GM12878 (cell line): Measurements from ENCODE around the gene RABEP2. TPM values are rescaled to one million over a fixed set of nuclear protein-coding genes. Genes with fewer than 3 reads are reported as not detected.

ENCODE experiments used
- ASH2L ChIP-seq: fragments of 300-600, 200-600 bp; sonication (generic); IDR thresholded peaks from 2 replicates; pipeline ENCODE4 v1.6.1; 2017; ENCODE audit warnings: low read depth, mild to moderate bottlenecking, borderline replicate concordance
- CHD4 ChIP-seq: fragments of 200-600 bp; sonication (generic); IDR thresholded peaks from 2 replicates; pipeline ENCODE4 v1.6.1; 2016; ENCODE audit warnings: mild to moderate bottlenecking
- FOS ChIP-seq: IDR thresholded peaks from 3 replicates; pipeline ENCODE4 v1.6.1; 2011; ENCODE audit warnings: borderline replicate concordance; ENCODE audit not compliant: insufficient read length; ENCODE audit errors: extremely low read depth
- HDAC2 ChIP-seq: fragments of 200-600 bp; sonication (generic); IDR thresholded peaks from 2 replicates; pipeline ENCODE4 v1.6.1; 2017
- KDM1A ChIP-seq: fragments of 200-600 bp; sonication (generic); IDR thresholded peaks from 2 replicates; pipeline ENCODE4 v1.6.1; 2016; ENCODE audit warnings: borderline replicate concordance
- PML ChIP-seq: IDR thresholded peaks from 2 replicates; pipeline ENCODE4 v1.6.1; 2012; ENCODE audit warnings: low read length, inconsistent platforms
- RAD21 ChIP-seq: IDR thresholded peaks from 2 replicates; pipeline ENCODE4 v1.6.1; 2011; ENCODE audit warnings: mild to moderate bottlenecking, low read depth, low read length, moderate library complexity; ENCODE audit not compliant: insufficient read depth
- ZZZ3 ChIP-seq: IDR thresholded peaks from 2 replicates; pipeline ENCODE4 v1.6.1; 2011; ENCODE audit warnings: low read depth; ENCODE audit not compliant: control insufficient read depth, insufficient read length
- polyA plus RNA-seq, 11 experiments: library from polyadenylated mRNA; depleted of rRNA in 4 of 11; unstranded in 6 of 11; stranded (reverse) in 5 of 11; fragments of >200 nt; fragmentation: Nextera tagmentation in 4 of 11; fragmentation: Illumina TruSeq in 1 of 11; extraction: Ambion mirVana in 4 of 11; extraction: Trizol in 1 of 11; gene quantifications; 1 replicate in 1 of 11; 2 replicates in 10 of 11; pipeline versions ENCODE4 v1.2.1 to v1.2.3, GENCODE V29; 2011 to 2016; ENCODE audit warnings: inconsistent platforms in 2 of 11, missing spikeins in 2 of 11, low read depth in 1 of 11
- total RNA-seq, 4 experiments: library from RNA; depleted of rRNA in 3 of 4; stranded (reverse); fragments of >200 nt in 3 of 4; fragmentation: Illumina TruSeq in 1 of 4; extraction: Trizol in 1 of 4; gene quantifications; 2 replicates each; pipeline versions ENCODE4 v1.2.1 to v1.2.3, GENCODE V29; 2013 to 2021
- TF ChIP-seq, protein P1 (sequence below): fragments of 450-650 bp; IDR thresholded peaks from 2 replicates; pipeline ENCODE4 v1.6.1; 2017; ENCODE audit warnings: antibody characterized with exemption, mild to moderate bottlenecking, moderate library complexity
- TF ChIP-seq, protein P2 (sequence below): fragments of 450-650 bp; conservative IDR thresholded peaks from 2 replicates; pipeline ENCODE4 v1.6.1; 2017; ENCODE audit warnings: mild to moderate bottlenecking, moderate library complexity
- TF ChIP-seq, protein P3 (sequence below): IDR thresholded peaks from 2 replicates; pipeline ENCODE4 v1.6.1; 2011; ENCODE audit warnings: borderline replicate concordance, low read depth, mild to moderate bottlenecking, moderate library complexity, mixed read lengths, low read length; ENCODE audit not compliant: insufficient read depth; ENCODE audit errors: extremely low read length
- TF ChIP-seq, protein P4 (sequence below): IDR thresholded peaks from 2 replicates; pipeline ENCODE4 v1.6.1; 2012; ENCODE audit warnings: low read depth, low read length, improper control_type of control experiment
- TF ChIP-seq, protein P5 (sequence below): fragments of 450-650 bp; IDR thresholded peaks from 2 replicates; pipeline ENCODE4 v1.6.1; 2017; ENCODE audit warnings: mild to moderate bottlenecking, moderate library complexity

The RABEP2 gene
- total and polyA plus RNA-seq, 10 of the 15 experiments (the other 5 are each of a cell fraction or from before 2014, with no cell fraction given) = 0.47 to 33.2 (median 18.6) TPM

DNA sequence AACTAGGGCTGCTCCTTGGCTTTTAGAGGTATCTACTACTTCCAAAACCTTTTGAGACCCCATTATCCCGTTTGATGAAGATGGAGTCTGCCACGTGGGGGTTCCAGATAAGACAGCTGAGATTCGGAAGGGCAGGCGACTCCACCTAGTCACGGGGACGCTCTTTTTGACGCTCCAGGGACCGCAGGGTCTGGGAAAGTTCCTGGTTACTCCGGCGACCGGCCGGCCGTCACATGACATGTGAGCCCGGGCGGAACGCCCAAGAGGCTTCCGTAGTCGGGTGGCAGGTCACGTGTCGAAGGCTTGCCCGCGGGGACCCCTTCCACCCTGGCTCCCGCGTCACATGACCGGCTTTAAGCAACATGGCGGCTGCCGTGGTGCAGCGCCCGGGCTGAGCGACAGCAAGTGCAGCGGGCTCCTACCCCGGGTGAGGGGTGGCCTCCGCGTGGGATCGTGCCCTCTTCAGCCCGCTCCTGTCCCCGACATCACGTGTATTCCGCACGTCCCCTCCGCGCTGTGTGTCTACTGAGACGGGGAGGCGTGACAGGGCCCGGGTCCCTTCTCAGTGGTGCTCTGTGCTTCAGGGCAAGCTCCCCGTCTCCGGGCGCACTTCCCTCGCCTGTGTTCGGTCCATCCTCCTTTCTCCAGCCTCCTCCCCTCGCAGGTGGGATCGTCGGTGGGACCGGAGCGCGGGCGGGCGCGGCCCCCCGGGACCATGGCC is 49.6 kb upstream of the RABEP2 start, which contains the start of gene SPNS1 (continued):
- TF ChIP-seq ZZZ3 (no peak), ASH2L (no peak), RAD21 (no peak), FOS (peak; percentile 51), KDM1A (no peak), HDAC2 (peak; percentile 84; the same call in 1 of the 2 replicates), CHD4 (no peak), PML (peak; percentile 60; the same call in 1 of the 2 replicates)
- TF ChIP-seq, protein P1, sequence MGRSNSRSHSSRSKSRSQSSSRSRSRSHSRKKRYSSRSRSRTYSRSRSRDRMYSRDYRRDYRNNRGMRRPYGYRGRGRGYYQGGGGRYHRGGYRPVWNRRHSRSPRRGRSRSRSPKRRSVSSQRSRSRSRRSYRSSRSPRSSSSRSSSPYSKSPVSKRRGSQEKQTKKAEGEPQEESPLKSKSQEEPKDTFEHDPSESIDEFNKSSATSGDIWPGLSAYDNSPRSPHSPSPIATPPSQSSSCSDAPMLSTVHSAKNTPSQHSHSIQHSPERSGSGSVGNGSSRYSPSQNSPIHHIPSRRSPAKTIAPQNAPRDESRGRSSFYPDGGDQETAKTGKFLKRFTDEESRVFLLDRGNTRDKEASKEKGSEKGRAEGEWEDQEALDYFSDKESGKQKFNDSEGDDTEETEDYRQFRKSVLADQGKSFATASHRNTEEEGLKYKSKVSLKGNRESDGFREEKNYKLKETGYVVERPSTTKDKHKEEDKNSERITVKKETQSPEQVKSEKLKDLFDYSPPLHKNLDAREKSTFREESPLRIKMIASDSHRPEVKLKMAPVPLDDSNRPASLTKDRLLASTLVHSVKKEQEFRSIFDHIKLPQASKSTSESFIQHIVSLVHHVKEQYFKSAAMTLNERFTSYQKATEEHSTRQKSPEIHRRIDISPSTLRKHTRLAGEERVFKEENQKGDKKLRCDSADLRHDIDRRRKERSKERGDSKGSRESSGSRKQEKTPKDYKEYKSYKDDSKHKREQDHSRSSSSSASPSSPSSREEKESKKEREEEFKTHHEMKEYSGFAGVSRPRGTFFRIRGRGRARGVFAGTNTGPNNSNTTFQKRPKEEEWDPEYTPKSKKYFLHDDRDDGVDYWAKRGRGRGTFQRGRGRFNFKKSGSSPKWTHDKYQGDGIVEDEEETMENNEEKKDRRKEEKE = no peak
- TF ChIP-seq, protein P2, sequence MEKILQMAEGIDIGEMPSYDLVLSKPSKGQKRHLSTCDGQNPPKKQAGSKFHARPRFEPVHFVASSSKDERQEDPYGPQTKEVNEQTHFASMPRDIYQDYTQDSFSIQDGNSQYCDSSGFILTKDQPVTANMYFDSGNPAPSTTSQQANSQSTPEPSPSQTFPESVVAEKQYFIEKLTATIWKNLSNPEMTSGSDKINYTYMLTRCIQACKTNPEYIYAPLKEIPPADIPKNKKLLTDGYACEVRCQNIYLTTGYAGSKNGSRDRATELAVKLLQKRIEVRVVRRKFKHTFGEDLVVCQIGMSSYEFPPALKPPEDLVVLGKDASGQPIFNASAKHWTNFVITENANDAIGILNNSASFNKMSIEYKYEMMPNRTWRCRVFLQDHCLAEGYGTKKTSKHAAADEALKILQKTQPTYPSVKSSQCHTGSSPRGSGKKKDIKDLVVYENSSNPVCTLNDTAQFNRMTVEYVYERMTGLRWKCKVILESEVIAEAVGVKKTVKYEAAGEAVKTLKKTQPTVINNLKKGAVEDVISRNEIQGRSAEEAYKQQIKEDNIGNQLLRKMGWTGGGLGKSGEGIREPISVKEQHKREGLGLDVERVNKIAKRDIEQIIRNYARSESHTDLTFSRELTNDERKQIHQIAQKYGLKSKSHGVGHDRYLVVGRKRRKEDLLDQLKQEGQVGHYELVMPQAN = peak; percentile 98
- TF ChIP-seq, protein P3, sequence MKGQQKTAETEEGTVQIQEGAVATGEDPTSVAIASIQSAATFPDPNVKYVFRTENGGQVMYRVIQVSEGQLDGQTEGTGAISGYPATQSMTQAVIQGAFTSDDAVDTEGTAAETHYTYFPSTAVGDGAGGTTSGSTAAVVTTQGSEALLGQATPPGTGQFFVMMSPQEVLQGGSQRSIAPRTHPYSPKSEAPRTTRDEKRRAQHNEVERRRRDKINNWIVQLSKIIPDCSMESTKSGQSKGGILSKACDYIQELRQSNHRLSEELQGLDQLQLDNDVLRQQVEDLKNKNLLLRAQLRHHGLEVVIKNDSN = peak; percentile 100
- TF ChIP-seq, protein P4, sequence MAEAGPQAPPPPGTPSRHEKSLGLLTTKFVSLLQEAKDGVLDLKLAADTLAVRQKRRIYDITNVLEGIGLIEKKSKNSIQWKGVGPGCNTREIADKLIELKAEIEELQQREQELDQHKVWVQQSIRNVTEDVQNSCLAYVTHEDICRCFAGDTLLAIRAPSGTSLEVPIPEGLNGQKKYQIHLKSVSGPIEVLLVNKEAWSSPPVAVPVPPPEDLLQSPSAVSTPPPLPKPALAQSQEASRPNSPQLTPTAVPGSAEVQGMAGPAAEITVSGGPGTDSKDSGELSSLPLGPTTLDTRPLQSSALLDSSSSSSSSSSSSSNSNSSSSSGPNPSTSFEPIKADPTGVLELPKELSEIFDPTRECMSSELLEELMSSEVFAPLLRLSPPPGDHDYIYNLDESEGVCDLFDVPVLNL = no peak
- TF ChIP-seq, protein P5, sequence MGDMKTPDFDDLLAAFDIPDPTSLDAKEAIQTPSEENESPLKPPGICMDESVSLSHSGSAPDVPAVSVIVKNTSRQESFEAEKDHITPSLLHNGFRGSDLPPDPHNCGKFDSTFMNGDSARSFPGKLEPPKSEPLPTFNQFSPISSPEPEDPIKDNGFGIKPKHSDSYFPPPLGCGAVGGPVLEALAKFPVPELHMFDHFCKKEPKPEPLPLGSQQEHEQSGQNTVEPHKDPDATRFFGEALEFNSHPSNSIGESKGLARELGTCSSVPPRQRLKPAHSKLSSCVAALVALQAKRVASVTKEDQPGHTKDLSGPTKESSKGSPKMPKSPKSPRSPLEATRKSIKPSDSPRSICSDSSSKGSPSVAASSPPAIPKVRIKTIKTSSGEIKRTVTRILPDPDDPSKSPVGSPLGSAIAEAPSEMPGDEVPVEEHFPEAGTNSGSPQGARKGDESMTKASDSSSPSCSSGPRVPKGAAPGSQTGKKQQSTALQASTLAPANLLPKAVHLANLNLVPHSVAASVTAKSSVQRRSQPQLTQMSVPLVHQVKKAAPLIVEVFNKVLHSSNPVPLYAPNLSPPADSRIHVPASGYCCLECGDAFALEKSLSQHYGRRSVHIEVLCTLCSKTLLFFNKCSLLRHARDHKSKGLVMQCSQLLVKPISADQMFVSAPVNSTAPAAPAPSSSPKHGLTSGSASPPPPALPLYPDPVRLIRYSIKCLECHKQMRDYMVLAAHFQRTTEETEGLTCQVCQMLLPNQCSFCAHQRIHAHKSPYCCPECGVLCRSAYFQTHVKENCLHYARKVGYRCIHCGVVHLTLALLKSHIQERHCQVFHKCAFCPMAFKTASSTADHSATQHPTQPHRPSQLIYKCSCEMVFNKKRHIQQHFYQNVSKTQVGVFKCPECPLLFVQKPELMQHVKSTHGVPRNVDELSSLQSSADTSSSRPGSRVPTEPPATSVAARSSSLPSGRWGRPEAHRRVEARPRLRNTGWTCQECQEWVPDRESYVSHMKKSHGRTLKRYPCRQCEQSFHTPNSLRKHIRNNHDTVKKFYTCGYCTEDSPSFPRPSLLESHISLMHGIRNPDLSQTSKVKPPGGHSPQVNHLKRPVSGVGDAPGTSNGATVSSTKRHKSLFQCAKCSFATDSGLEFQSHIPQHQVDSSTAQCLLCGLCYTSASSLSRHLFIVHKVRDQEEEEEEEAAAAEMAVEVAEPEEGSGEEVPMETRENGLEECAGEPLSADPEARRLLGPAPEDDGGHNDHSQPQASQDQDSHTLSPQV = no peak
